Activated CD8-positive, alpha-beta memory T cell treated with anti-CD3 and anti-CD28 coated beads, Interleukin-2, amount 50 U/mL, for 4 hours (primary cell): Measurements from ENCODE around the gene UGT2B17.
"Not testable (repeated sequence)": the region's sequence is repeated elsewhere in the genome, so short reads cannot be mapped to it uniquely, and the experiment has no call there.

Experiments used
- DNase-seq: peaks from one replicate; pipeline ENCODE4 v3.0.0-alpha.2; 2020

Gene UGT2B17

GRCh38 chr4:68576272-68577125 lies at the start of gene UGT2B17:
TSS of gene UGT2B17 (minus strand) at chr4:68576322. CDS start at chr4:68568484, 7,838 bp downstream.
- DNase-seq: no peak

GRCh38 chr4:68622731-68623130 lies 46.6 kb upstream of the UGT2B17 start:
- not testable (repeated sequence) for DNase-seq

GRCh38 chr4:68617003-68617698 lies 41.0 kb upstream of the UGT2B17 start:
- no peak for DNase-seq

- no peak for DNase-seq
Measured at GRCh38 chr4:68615699-68616422, 39.7 kb upstream of the UGT2B17 start.

GRCh38 chr4:68613752-68614151 lies 37.6 kb upstream of the UGT2B17 start:
- no peak for DNase-seq

GRCh38 chr4:68606240-68606639 lies 30.1 kb upstream of the UGT2B17 start:
- no peak for DNase-seq

GRCh38 chr4:68599150-68599549 lies 23.0 kb upstream of the UGT2B17 start:
- no peak for DNase-seq

GRCh38 chr4:68597482-68597881 lies 21.4 kb upstream of the UGT2B17 start:
- no peak for DNase-seq

GRCh38 chr4:68594678-68595077 lies 18.6 kb upstream of the UGT2B17 start:
- no peak for DNase-seq

GRCh38 chr4:68593112-68593511 lies 17.0 kb upstream of the UGT2B17 start:
- no peak for DNase-seq

- no peak for DNase-seq
Measured at GRCh38 chr4:68592673-68593072, 16.6 kb upstream of the UGT2B17 start.

GRCh38 chr4:68591204-68591603 lies 15.1 kb upstream of the UGT2B17 start:
- no peak for DNase-seq

- DNase-seq: no peak
Measured at GRCh38 chr4:68589790-68590189, 13.7 kb upstream of the UGT2B17 start.

GRCh38 chr4:68582339-68582717 lies 6.2 kb upstream of the UGT2B17 start:
- no peak for DNase-seq

- no peak for DNase-seq
Measured at GRCh38 chr4:68581383-68582338, 5.5 kb upstream of the UGT2B17 start.

GRCh38 chr4:68577590-68577989 lies 1.5 kb upstream of the UGT2B17 start:
- no peak for DNase-seq

GRCh38 chr4:68575636-68576035 lies 486 bp downstream of the UGT2B17 start:
- not testable (repeated sequence) for DNase-seq

- no peak for DNase-seq
Measured at GRCh38 chr4:68575081-68575480, 1.0 kb downstream of the UGT2B17 start.

- no peak for DNase-seq
Measured at GRCh38 chr4:68572653-68573170, 3.4 kb downstream of the UGT2B17 start.

GRCh38 chr4:68570122-68570507 lies 6.0 kb downstream of the UGT2B17 start:
- DNase-seq: no peak

- no peak for DNase-seq
Measured at GRCh38 chr4:68569466-68570121, 6.5 kb downstream of the UGT2B17 start.

- DNase-seq: not testable (repeated sequence)
Measured at GRCh38 chr4:68569036-68569435, 7.1 kb downstream of the UGT2B17 start.
